CD14-positive monocyte (primary cell): ENCODE measurements around the gene TMEM51. TPM values are rescaled to one million over a fixed set of nuclear protein-coding genes. Genes with fewer than 3 reads are reported as not detected.

Experiments
- DNase-seq, 3 donors: peaks; one replicate each; pipeline ENCODE4 v3.0.0-alpha.2; 2011 to 2022
- H2AFZ ChIP-seq: 2 replicates; pipeline ENCODE4 v1.6.0; 2012; ENCODE audit warnings: mild to moderate bottlenecking, low read depth, low read length, inconsistent platforms; ENCODE audit not compliant: insufficient read depth, poor library complexity, severe bottlenecking
- H3K27ac ChIP-seq, 2 donors: 1 replicate in 1 of 2; 2 replicates in 1 of 2; pipeline ENCODE4 v1.5.1; 2012 to 2013; ENCODE audit warnings: low read length in 2 of 2, control low read depth in 1 of 2, inconsistent platforms in 1 of 2, low read depth in 1 of 2, mild to moderate bottlenecking in 1 of 2
- H3K27me3 ChIP-seq, 2 donors: one replicate each; pipeline versions ENCODE4 v1.6.0 to v1.6.1; 2011 to 2013; ENCODE audit warnings: low read length in 2 of 2; ENCODE audit not compliant: control insufficient read depth in 2 of 2, insufficient read depth in 2 of 2
- H3K36me3 ChIP-seq, 2 donors: replicated peaks in 1 of 2; 1 replicate in 1 of 2; 2 replicates in 1 of 2; pipeline versions ENCODE4 v1.5.1 to v1.6.1; 2012 to 2013; ENCODE audit warnings: low read length in 2 of 2, control low read depth in 1 of 2, inconsistent platforms in 1 of 2, mild to moderate bottlenecking in 1 of 2; ENCODE audit not compliant: insufficient read depth in 2 of 2, control insufficient read depth in 1 of 2
- H3K4me1 ChIP-seq, 2 donors: 1 replicate in 1 of 2; 2 replicates in 1 of 2; pipeline versions ENCODE4 v1.5.1 to v1.6.1; 2012 to 2013; ENCODE audit warnings: low read length in 2 of 2, control low read depth in 1 of 2, inconsistent platforms in 1 of 2, mild to moderate bottlenecking in 1 of 2, moderate library complexity in 1 of 2; ENCODE audit not compliant: insufficient read depth in 2 of 2, control insufficient read depth in 1 of 2
- H3K4me2 ChIP-seq: replicated peaks from 2 replicates; pipeline ENCODE3; 2012; ENCODE audit warnings: low read length, moderate library complexity, mild to moderate bottlenecking; ENCODE audit not compliant: poor library complexity, severe bottlenecking; ENCODE audit errors: extremely low read depth
- H3K4me3 ChIP-seq, 3 experiments: fragments of 200-600 bp in 1 of 3; sonication (generic) in 1 of 3; replicated peaks in 1 of 3; 1 replicate in 2 of 3; 2 replicates in 1 of 3; pipeline ENCODE4 v1.5.1; 2011 to 2013; ENCODE audit warnings: low read length in 3 of 3, mild to moderate bottlenecking in 3 of 3, control low read depth in 2 of 3, low read depth in 2 of 3, inconsistent platforms in 1 of 3, moderate library complexity in 1 of 3
- H3K79me2 ChIP-seq: 2 replicates; pipeline ENCODE4 v1.6.0; 2012; ENCODE audit warnings: mild to moderate bottlenecking, control low read depth, inconsistent platforms, low read length, moderate library complexity; ENCODE audit not compliant: insufficient read depth
- H3K9ac ChIP-seq: 2 replicates; pipeline ENCODE4 v1.6.0; 2017; ENCODE audit warnings: low read length, mild to moderate bottlenecking; ENCODE audit not compliant: insufficient read depth, poor library complexity, severe bottlenecking
- H3K9me3 ChIP-seq, 2 donors: replicated peaks in 1 of 2; 1 replicate in 1 of 2; 2 replicates in 1 of 2; pipeline versions ENCODE4 v1.5.1 to v1.6.1; 2012 to 2013; ENCODE audit warnings: low read length in 2 of 2, control low read depth in 1 of 2; ENCODE audit not compliant: control insufficient read depth in 1 of 2, insufficient read depth in 1 of 2
- H4K20me1 ChIP-seq: 2 replicates; pipeline ENCODE4 v1.6.0; 2012; ENCODE audit warnings: mild to moderate bottlenecking, low read length, control low read depth, moderate library complexity; ENCODE audit not compliant: insufficient read depth
- H3K27ac Mint-ChIP-seq, 7 donors: one replicate each; pipeline ENCODE4 v1.8.0; 2020; ENCODE audit warnings: mild to moderate bottlenecking in 7 of 7, mixed read lengths in 7 of 7, moderate library complexity in 6 of 7, inconsistent platforms in 2 of 7
- H3K27me3 Mint-ChIP-seq, 3 donors: one replicate each; pipeline ENCODE4 v1.8.0; 2021 to 2022; ENCODE audit warnings: low read depth in 3 of 3, mild to moderate bottlenecking in 3 of 3, mixed read lengths in 3 of 3, moderate library complexity in 3 of 3, inconsistent platforms in 1 of 3
- H3K36me3 Mint-ChIP-seq, 2 donors: one replicate each; pipeline ENCODE4 v1.8.0; 2020; ENCODE audit warnings: mixed read lengths in 2 of 2, inconsistent platforms in 1 of 2, mild to moderate bottlenecking in 1 of 2
- H3K4me1 Mint-ChIP-seq: one replicate; pipeline ENCODE4 v1.8.0; 2020; ENCODE audit warnings: mild to moderate bottlenecking, mixed read lengths
- H3K4me3 Mint-ChIP-seq, 2 donors: one replicate each; pipeline ENCODE4 v1.8.0; 2020; ENCODE audit warnings: mild to moderate bottlenecking in 2 of 2, mixed read lengths in 2 of 2, moderate library complexity in 1 of 2
- H3K9me3 Mint-ChIP-seq, 7 donors: one replicate each; pipeline ENCODE4 v1.8.0; 2020 to 2022; ENCODE audit warnings: mixed read lengths in 7 of 7, mild to moderate bottlenecking in 6 of 7, moderate library complexity in 6 of 7, inconsistent platforms in 2 of 7
- CTCF ChIP-seq: fragments of 200-600 bp; IDR thresholded peaks from one replicate; pipeline ENCODE4 v1.8.0; 2022; ENCODE audit warnings: antibody characterized with exemption, mild to moderate bottlenecking
- WGBS: methylation state at CpG from one replicate; pipeline ENCODE4 v1.1.5; 2013; ENCODE audit warnings: missing lambda C conversion rate; ENCODE audit not compliant: insufficient coverage; 5-methylcytosine and 5-hydroxymethylcytosine counted together
- intact Hi-C, 2 donors: fragments of 100-400 bp; cut with micrococcal nuclease; formaldehyde crosslinking; loops; one replicate each; pipeline versions ENCODE4 v1.15.0 to v1.15.1; 2023
- polyA plus RNA-seq, 3 donors: library from polyadenylated mRNA; depleted of rRNA in 1 of 3; unstranded in 2 of 3; stranded (reverse) in 1 of 3; fragments of 300-500 nt in 2 of 3; fragments of >200 nt in 1 of 3; fragmentation: Illumina TruSeq in 2 of 3; gene quantifications; 1 replicate in 2 of 3; 2 replicates in 1 of 3; pipeline ENCODE4 v1.2.3, GENCODE V29; 2012 to 2021

The TMEM51 gene
- polyA plus RNA-seq, 3 donors: 1.2 to 2.5 (median 2.1) TPM

GRCh38 chr1:15167386-15167785 lies 13.8 kb downstream of the TMEM51 start:
- no peak overlapping the region for H3K27ac Mint-ChIP-seq
- H3K36me3 Mint-ChIP-seq: no peaks in the 10 kb centered on the region
- H3K27ac ChIP-seq: no peak overlapping the region
- no peaks in the 10 kb centered on the region for H3K9me3 ChIP-seq
- intact Hi-C loops: no loop called here
- H3K4me2 ChIP-seq: no peak overlapping the region
- H3K4me1 Mint-ChIP-seq: peaks cover 18% of the 10 kb centered on the region
- H3K9me3 Mint-ChIP-seq: peaks cover 0 to 2% (median 0%) of the 10 kb centered on the region in 7 donors
- no peak overlapping the region for H3K9ac ChIP-seq
- no peak overlapping the region for H3K4me3 Mint-ChIP-seq
- no CpG with 5 or more reads among the region's 3 CpGs for WGBS
- H3K4me1 ChIP-seq: peaks cover 10 to 13% of the 10 kb centered on the region in 2 donors
- no peaks in the 10 kb centered on the region for H3K36me3 ChIP-seq
- no peaks in the 10 kb centered on the region for H3K27me3 ChIP-seq
- TF ChIP-seq CTCF: no peak
- no peak for DNase-seq
- H2AFZ ChIP-seq: no peak overlapping the region
- no peaks in the 10 kb centered on the region for H4K20me1 ChIP-seq
- H3K79me2 ChIP-seq: no peaks in the 10 kb centered on the region
- peaks cover 0 to 2% (median 2%) of the 10 kb centered on the region in 3 donors for H3K27me3 Mint-ChIP-seq
- no peak overlapping the region for H3K4me3 ChIP-seq

GRCh38 chr1:15168479-15168878 lies 14.9 kb downstream of the TMEM51 start:
- Mint-ChIP-seq H3K4me1 (peaks cover 20% of the 10 kb centered on the region), H3K36me3 (no peaks in the 10 kb centered on the region), H3K9me3 (peaks cover 0 to 2% (median 0%) of the 10 kb centered on the region in 7 donors), H3K4me3 (no peak overlapping the region), H3K27ac (peak overlapping the region in 4 of 7 donors; percentile 27 to 72 (median 49)), H3K27me3 (peaks cover 0 to 2% (median 0%) of the 10 kb centered on the region in 3 donors)
- Histone ChIP-seq H3K9ac (no peak overlapping the region), H4K20me1 (no peaks in the 10 kb centered on the region), H3K4me3 (no peak overlapping the region), H3K36me3 (no peaks in the 10 kb centered on the region), H3K79me2 (no peaks in the 10 kb centered on the region), H3K9me3 (no peaks in the 10 kb centered on the region), H3K4me2 (no peak overlapping the region), H2AFZ (no peak overlapping the region), H3K4me1 (peaks cover 10 to 13% of the 10 kb centered on the region in 2 donors), H3K27me3 (no peaks in the 10 kb centered on the region), H3K27ac (no peak overlapping the region)
- DNase-seq: peak; percentile 66 to 87 (median 79)
- intact Hi-C loops: no loop called here
- WGBS: 0% methylated on average over 4 of the region's 5 CpGs
- TF ChIP-seq CTCF: no peak
